H9 (cell line): ENCODE data around the gene XRCC3. TPM values are rescaled to one million over a fixed set of nuclear protein-coding genes. Genes with fewer than 3 reads are reported as not detected.

Experiments
- DNase-seq: peaks from one replicate; pipeline ENCODE4 v3.0.0-alpha.2; 2017
- H2AFZ ChIP-seq: one replicate; pipeline ENCODE4 v1.6.1; 2013; ENCODE audit warnings: mild to moderate bottlenecking, low read length, control low read depth, moderate library complexity
- H2AK5ac ChIP-seq: 2 replicates; pipeline ENCODE4 v1.6.1; 2013; ENCODE audit warnings: low read length, control low read depth, mixed read lengths; ENCODE audit not compliant: insufficient read length
- H2BK120ac ChIP-seq: one replicate; pipeline ENCODE4 v1.6.1; 2013; ENCODE audit warnings: low read depth, mild to moderate bottlenecking, low read length, control low read depth, inconsistent platforms; ENCODE audit not compliant: poor library complexity, severe bottlenecking
- H2BK12ac ChIP-seq: 2 replicates; pipeline ENCODE4 v1.6.1; 2013; ENCODE audit warnings: low read length, control low read depth, mixed read lengths, low read depth; ENCODE audit not compliant: insufficient read length
- H2BK15ac ChIP-seq: 2 replicates; pipeline ENCODE4 v1.6.1; 2013; ENCODE audit warnings: low read depth, low read length, control low read depth
- H2BK20ac ChIP-seq: one replicate; pipeline ENCODE4 v1.6.1; 2013; ENCODE audit warnings: low read depth, mild to moderate bottlenecking, low read length, control low read depth, inconsistent platforms; ENCODE audit not compliant: poor library complexity, severe bottlenecking
- H2BK5ac ChIP-seq: 2 replicates; pipeline ENCODE4 v1.6.1; 2013; ENCODE audit warnings: low read length, control low read depth, mixed read lengths; ENCODE audit not compliant: insufficient read length
- H3K14ac ChIP-seq: 2 replicates; pipeline ENCODE4 v1.6.1; 2013; ENCODE audit warnings: low read length, control low read depth; ENCODE audit not compliant: insufficient read depth
- H3K18ac ChIP-seq: 2 replicates; pipeline ENCODE4 v1.6.1; 2013; ENCODE audit warnings: low read depth, mild to moderate bottlenecking, mixed read lengths, low read length, control low read depth; ENCODE audit not compliant: insufficient read length
- H3K23ac ChIP-seq: 2 replicates; pipeline ENCODE4 v1.6.1; 2013; ENCODE audit warnings: low read length, control low read depth, mixed read lengths, low read depth; ENCODE audit not compliant: insufficient read length
- H3K23me2 ChIP-seq: 2 replicates; pipeline ENCODE4 v1.6.1; 2013; ENCODE audit warnings: low read depth, mild to moderate bottlenecking, mixed read lengths, low read length, control low read depth; ENCODE audit not compliant: insufficient read length, poor library complexity, severe bottlenecking
- H3K27ac ChIP-seq: 2 replicates; pipeline ENCODE4 v1.5.1; 2013; ENCODE audit warnings: low read length, control low read depth, mixed read lengths, low read depth; ENCODE audit not compliant: insufficient read length
- H3K27me3 ChIP-seq: 2 replicates; pipeline ENCODE4 v1.6.1; 2013; ENCODE audit warnings: low read length, control low read depth, inconsistent platforms; ENCODE audit not compliant: insufficient read depth
- H3K4ac ChIP-seq: 2 replicates; pipeline ENCODE4 v1.6.1; 2013; ENCODE audit warnings: low read depth, mild to moderate bottlenecking, control low read depth, inconsistent platforms, low read length, moderate library complexity
- H3K4me1 ChIP-seq: 2 replicates; pipeline ENCODE4 v1.6.1; 2013; ENCODE audit warnings: low read length, control low read depth, inconsistent platforms; ENCODE audit not compliant: insufficient read depth
- H3K4me2 ChIP-seq: 2 replicates; pipeline ENCODE4 v1.6.1; 2013; ENCODE audit warnings: low read length, control low read depth, mixed read lengths; ENCODE audit not compliant: insufficient read length, insufficient read depth
- H3K56ac ChIP-seq: 2 replicates; pipeline ENCODE4 v1.6.1; 2013; ENCODE audit warnings: low read depth, mild to moderate bottlenecking, mixed read lengths, low read length, control low read depth; ENCODE audit not compliant: insufficient read length
- H3K79me1 ChIP-seq: 2 replicates; pipeline ENCODE4 v1.6.1; 2013; ENCODE audit warnings: low read depth, mild to moderate bottlenecking, moderate library complexity, low read length, control low read depth, inconsistent platforms; ENCODE audit not compliant: insufficient read depth, poor library complexity, severe bottlenecking
- H3K79me2 ChIP-seq: 2 replicates; pipeline ENCODE4 v1.6.1; 2013; ENCODE audit warnings: low read length, control low read depth, inconsistent platforms; ENCODE audit not compliant: insufficient read depth
- H3K9ac ChIP-seq: 2 replicates; pipeline ENCODE4 v1.6.1; 2013; ENCODE audit warnings: low read length, control low read depth, mixed read lengths; ENCODE audit not compliant: insufficient read length; ENCODE audit errors: extremely low read depth
- H3K9me3 ChIP-seq: one replicate; pipeline ENCODE4 v1.6.1; 2013; ENCODE audit warnings: low read depth, low read length, inconsistent platforms; ENCODE audit not compliant: control insufficient read depth
- H3T11ph ChIP-seq: one replicate; pipeline ENCODE4 v1.6.1; 2013; ENCODE audit warnings: mild to moderate bottlenecking, low read length, control low read depth, inconsistent platforms
- H4K20me1 ChIP-seq: one replicate; pipeline ENCODE4 v1.6.1; 2013; ENCODE audit not compliant: control insufficient read depth, insufficient read length, insufficient read depth
- H4K5ac ChIP-seq: 2 replicates; pipeline ENCODE4 v1.6.1; 2013; ENCODE audit warnings: low read depth, mild to moderate bottlenecking, mixed read lengths, low read length, control low read depth; ENCODE audit not compliant: insufficient read length
- H4K8ac ChIP-seq: replicated peaks from 2 replicates; pipeline ENCODE4 v1.6.1; 2013; ENCODE audit warnings: low read length, control low read depth, mixed read lengths, low read depth; ENCODE audit not compliant: insufficient read length
- H4K91ac ChIP-seq: 2 replicates; pipeline ENCODE4 v1.6.1; 2013; ENCODE audit warnings: low read depth, mild to moderate bottlenecking, moderate library complexity, mixed read lengths, low read length, control low read depth; ENCODE audit not compliant: insufficient read length
- H3K27ac Mint-ChIP-seq, 3 experiments: 2 replicates in 2 of 3; 3 replicates in 1 of 3; pipeline ENCODE4 v1.8.0; 2020 to 2021; ENCODE audit warnings: mixed read lengths in 3 of 3, mild to moderate bottlenecking in 1 of 3, moderate library complexity in 1 of 3
- H3K27me3 Mint-ChIP-seq: 2 replicates; pipeline ENCODE4 v1.8.0; 2021; ENCODE audit warnings: low read depth, mild to moderate bottlenecking, moderate library complexity, mixed read lengths
- H3K36me3 Mint-ChIP-seq, 3 experiments: 2 replicates in 2 of 3; 3 replicates in 1 of 3; pipeline ENCODE4 v1.8.0; 2020 to 2021; ENCODE audit warnings: low read depth in 3 of 3, mixed read lengths in 3 of 3; ENCODE audit not compliant: insufficient read depth in 1 of 3
- H3K4me1 Mint-ChIP-seq, 2 experiments: 2 replicates each; pipeline ENCODE4 v1.8.0; 2020; ENCODE audit warnings: mixed read lengths in 2 of 2
- H3K4me3 Mint-ChIP-seq, 2 experiments: 2 replicates in 1 of 2; 3 replicates in 1 of 2; pipeline ENCODE4 v1.8.0; 2020 to 2021; ENCODE audit warnings: mild to moderate bottlenecking in 2 of 2, mixed read lengths in 2 of 2, moderate library complexity in 1 of 2
- H3K9me3 Mint-ChIP-seq, 2 experiments: 2 replicates in 1 of 2; 3 replicates in 1 of 2; pipeline ENCODE4 v1.8.0; 2020; ENCODE audit warnings: mild to moderate bottlenecking in 2 of 2, mixed read lengths in 2 of 2, moderate library complexity in 1 of 2
- CTCF ChIP-seq: fragments of 200-600 bp; sonication (generic); conservative IDR thresholded peaks from 3 replicates; pipeline ENCODE4 v1.8.0; 2021; ENCODE audit warnings: antibody characterized with exemption, mild to moderate bottlenecking
- WGBS: extraction: QIAGEN DNeasy Blood & Tissue Kit; methylation state at CpG from one replicate; pipeline ENCODE4 v1.1.7; 2013; ENCODE audit warnings: missing lambda C conversion rate, low lambda C conversion rate, mixed read lengths; ENCODE audit not compliant: insufficient read length; ENCODE audit errors: extremely low coverage; 5-methylcytosine and 5-hydroxymethylcytosine counted together
- total RNA-seq: library from RNA; stranded (reverse); gene quantifications from 2 replicates; pipeline ENCODE4 v1.2.1, GENCODE V29; 2021

The XRCC3 gene
- total RNA-seq, 1 experiment from 2014 or later, result 45.3 TPM

- Mint-ChIP-seq H3K4me1 (peaks cover 15% of the 10 kb centered on the region in 2 experiments), H3K27ac (no peak overlapping the region; a peak in 1 of 7 replicates), H3K9me3 (no peaks in the 10 kb centered on the region), H3K4me3 (no peak overlapping the region), H3K36me3 (peaks cover 3 to 39% (median 22%) of the 10 kb centered on the region in 3 experiments), H3K27me3 (no peaks in the 10 kb centered on the region)
- no peaks in the 10 kb centered on the region for H3K79me1 ChIP-seq
- H2AFZ ChIP-seq, result no peak overlapping the region
- H3K27ac ChIP-seq, result no peak overlapping the region
- TF ChIP-seq CTCF, result no peak
- no peak overlapping the region for H3K4me2 ChIP-seq
- peaks cover 3% of the 10 kb centered on the region for H4K20me1 ChIP-seq
- H3K23ac ChIP-seq, result no peak overlapping the region
- H4K8ac ChIP-seq, result no peak overlapping the region
- H4K5ac ChIP-seq, result no peak overlapping the region
- WGBS, result no CpG with 5 or more reads among the region's 16 CpGs
- H2BK5ac ChIP-seq, result no peak overlapping the region
- no peak overlapping the region for H3K9ac ChIP-seq
- H3K9me3 ChIP-seq, result no peaks in the 10 kb centered on the region
- H3K14ac ChIP-seq, result no peak overlapping the region
- no peak overlapping the region for H2BK20ac ChIP-seq
- no peak overlapping the region for H3K18ac ChIP-seq
- no peak overlapping the region for H2BK15ac ChIP-seq
- H2AK5ac ChIP-seq, result no peak overlapping the region
- H3K4me1 ChIP-seq, result peaks cover 2% of the 10 kb centered on the region; the same call in 1 of the 2 replicates
- no peak overlapping the region for H3K4ac ChIP-seq
- H2BK120ac ChIP-seq, result no peak overlapping the region
- no peaks in the 10 kb centered on the region for H3K23me2 ChIP-seq
- H2BK12ac ChIP-seq, result no peak overlapping the region
- no peak for DNase-seq
- H4K91ac ChIP-seq, result no peak overlapping the region
- no peaks in the 10 kb centered on the region for H3K79me2 ChIP-seq
- no peaks in the 10 kb centered on the region for H3K27me3 ChIP-seq
- no peak overlapping the region for H3T11ph ChIP-seq
- H3K56ac ChIP-seq, result no peak overlapping the region
These were observed 22.3 kb upstream of the XRCC3 start for GRCh38 chr14:103737432-103738045.
